GM10266 (cell line): Measurements from ENCODE around the gene HHAT.

Experiments
- DNase-seq: peaks from one replicate; pipeline ENCODE4 v3.0.0; 2012; ENCODE audit errors: extremely low spot score
- TF ChIP-seq, protein P1 (sequence below): IDR thresholded peaks from 2 replicates; pipeline ENCODE4 v1.5.1; 2012; ENCODE audit warnings: mild to moderate bottlenecking, low read depth; ENCODE audit not compliant: control insufficient read depth, insufficient read depth; ENCODE audit errors: missing control alignments

Gene HHAT

DNA sequence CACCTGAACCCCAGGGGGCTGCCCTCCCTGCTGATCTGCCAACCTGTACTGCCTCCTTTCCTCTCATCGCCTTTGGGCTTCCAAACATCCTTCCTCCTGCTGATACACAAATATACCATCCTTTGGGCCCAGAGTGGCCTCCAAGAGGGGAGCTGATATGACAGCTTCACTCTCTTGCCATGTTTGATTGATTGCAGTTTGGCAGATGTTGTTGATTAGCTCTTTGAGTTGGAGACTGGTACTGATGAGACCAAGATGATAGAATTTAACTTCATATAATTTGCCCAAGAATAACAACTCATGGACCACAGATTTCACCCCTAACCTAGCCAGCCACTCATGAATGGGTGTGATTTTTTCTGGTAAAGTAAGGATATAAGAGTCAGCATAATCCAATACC is 227.8 kb downstream of the HHAT start:
- no peak for DNase-seq
- TF ChIP-seq, protein P1, sequence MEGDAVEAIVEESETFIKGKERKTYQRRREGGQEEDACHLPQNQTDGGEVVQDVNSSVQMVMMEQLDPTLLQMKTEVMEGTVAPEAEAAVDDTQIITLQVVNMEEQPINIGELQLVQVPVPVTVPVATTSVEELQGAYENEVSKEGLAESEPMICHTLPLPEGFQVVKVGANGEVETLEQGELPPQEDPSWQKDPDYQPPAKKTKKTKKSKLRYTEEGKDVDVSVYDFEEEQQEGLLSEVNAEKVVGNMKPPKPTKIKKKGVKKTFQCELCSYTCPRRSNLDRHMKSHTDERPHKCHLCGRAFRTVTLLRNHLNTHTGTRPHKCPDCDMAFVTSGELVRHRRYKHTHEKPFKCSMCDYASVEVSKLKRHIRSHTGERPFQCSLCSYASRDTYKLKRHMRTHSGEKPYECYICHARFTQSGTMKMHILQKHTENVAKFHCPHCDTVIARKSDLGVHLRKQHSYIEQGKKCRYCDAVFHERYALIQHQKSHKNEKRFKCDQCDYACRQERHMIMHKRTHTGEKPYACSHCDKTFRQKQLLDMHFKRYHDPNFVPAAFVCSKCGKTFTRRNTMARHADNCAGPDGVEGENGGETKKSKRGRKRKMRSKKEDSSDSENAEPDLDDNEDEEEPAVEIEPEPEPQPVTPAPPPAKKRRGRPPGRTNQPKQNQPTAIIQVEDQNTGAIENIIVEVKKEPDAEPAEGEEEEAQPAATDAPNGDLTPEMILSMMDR, result no peak

DNA sequence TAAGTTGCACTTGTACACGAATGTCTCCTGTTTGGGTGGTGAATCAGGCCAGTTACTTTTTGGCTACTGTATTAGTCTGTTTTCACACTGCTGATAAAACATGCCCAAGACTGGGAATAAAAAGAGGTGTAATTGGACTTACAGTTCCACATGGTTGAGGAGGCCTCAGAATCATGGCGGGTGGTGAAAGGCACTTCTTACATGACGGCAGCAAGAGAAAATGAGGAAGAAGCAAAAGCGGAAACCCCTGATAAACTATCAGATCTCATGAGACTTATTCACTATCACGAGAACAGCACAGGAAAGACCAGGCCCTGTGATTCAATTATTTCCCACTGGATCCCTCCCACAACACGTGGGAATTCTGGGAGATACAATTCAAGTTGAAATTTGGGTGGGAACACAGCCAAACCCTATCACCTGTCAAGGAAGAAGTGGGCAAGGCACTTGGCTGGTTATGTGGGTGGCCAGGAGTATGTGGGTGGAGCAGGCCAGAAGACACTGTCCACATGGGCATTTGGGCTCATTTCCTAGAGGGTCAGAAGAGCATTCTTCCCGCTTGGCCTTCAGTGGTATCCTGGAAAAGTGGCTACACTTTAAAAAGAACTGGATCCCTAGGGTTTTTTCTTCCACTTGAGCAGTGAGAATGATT is 228.8 kb downstream of the HHAT start:
- TF ChIP-seq, protein P1, result no peak
- DNase-seq, result no peak

DNA sequence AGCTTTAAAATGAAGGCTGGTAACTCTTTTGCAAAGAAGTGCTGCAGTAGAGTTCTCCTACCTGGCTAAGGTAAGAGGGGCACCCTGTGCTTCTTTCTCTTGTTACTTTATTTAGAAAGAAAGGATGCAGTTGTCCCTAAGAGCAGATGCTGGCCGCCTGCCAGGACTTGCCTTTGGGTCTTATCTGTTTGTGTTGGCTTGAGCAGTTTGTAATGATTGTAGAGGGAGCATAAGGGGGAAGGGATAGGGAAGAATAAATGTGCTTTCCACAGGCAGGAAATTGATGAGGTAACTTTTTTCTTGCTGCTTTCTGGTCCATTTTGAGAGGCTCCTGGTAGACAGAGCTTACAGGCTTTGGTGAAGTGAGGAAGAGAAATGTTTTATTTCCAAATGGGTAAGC is 229.6 kb downstream of the HHAT start:
- TF ChIP-seq, protein P1, result no peak
- DNase-seq, result no peak

DNA sequence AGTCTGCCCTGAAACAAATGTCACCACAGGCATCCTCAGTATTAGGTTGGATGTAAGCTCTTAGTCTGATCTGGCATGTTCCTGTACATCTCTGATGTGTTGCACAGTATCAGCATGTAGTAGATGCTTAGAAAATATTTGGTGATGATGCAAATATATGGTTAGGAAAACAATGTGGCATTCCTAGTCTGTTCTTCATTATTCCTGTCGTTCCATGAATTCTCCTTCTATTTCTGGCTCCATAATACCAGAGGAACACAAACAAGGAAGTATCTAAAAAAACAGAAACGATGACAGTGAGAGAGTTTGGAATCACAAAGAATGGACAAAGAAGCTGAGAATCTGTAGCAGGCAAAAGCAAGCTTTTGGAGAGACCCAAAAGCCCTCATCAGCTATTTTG is 236.6 kb downstream of the HHAT start:
- DNase-seq, result no peak
- TF ChIP-seq, protein P1, result no peak

DNA sequence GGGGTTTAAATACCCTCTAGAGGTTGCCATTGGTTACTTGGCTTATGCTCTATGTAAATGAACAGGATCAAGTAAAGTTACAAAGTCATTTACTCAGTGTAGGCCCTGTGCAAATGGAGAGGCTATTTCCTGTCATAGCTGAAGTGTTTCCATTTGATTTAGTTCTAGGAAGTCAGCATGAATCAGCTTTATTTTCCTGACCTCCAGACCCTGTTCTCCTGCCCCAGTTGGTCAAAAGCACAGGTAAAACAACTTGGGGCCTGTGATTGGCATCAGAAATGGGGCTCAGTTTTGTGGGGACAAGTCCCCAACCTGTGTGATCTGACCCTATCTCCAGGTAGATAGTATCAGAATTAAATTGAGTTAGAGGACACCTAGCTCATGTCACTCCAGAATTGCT is 239.9 kb downstream of the HHAT start:
- TF ChIP-seq, protein P1, result no peak
- DNase-seq, result no peak

DNA sequence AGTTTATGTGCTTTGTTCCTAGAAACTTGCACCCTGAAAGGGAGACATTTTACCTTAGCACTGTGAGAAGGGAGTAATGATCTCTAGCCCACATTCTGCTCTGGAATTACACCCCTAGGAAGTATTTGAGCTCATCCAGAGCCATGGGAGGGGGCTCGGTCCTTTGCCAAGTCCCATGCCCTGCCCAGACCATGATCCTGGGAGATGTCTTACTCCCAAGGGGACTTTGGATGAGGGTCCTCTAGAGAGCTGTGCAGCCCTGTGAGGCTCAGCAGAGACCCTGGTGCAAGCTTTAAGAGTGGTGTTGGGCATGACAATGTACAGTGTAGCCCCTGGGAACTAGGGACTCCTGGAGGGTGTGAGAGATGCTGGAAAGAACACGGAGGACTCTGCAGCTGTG is 241.4 kb downstream of the HHAT start:
- no peak for DNase-seq
- TF ChIP-seq, protein P1, result no peak

DNA sequence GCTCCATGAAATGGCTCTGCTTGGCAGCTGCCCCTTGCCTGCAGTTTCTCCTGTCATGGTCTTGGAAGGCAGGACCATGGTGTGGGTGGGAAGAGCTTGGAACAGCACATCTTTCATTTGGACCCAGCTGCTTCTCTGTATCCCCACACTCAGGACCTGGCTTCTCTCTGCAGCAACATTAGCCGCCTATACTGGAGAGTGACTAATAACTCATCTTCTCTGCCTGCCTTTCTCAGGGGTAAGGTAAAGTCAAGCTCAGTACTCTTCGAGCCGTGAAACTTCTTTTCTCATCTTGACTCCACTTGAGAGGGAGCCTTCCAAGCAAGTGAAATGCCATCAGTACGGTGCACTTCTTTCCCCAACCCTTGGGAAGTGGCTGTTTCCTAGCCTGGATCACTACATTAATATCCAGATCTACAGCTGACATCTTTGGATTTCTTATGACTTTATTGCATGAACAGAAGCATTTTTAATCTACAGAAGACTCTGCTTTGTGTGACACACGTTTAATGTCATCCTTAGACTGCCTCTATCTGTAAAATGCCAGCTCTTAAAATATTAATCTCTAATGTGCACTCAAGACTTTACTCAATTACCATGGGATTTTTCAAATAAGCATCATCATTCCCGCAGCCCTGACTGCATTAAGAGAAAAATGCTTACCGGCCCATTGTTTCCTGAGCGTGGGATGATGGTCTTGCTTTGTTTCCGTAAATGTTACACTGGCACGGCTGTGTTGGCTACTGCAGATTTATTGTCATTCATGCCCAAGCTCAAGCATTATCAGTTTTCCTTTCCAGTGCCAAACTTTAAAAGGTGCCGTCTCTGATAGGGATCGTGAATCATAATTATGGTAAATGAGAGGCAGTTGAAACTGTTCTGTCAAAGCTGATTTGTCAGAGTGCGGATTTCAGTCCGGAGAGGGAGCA is 242.9 kb downstream of the HHAT start:
- TF ChIP-seq, protein P1, result no peak
- no peak for DNase-seq
